Osteoblast (primary cell): ENCODE measurements around the gene METAP2. TPM values are rescaled to one million over a fixed set of nuclear protein-coding genes. Genes with fewer than 3 reads are reported as not detected.

Source experiments
- DNase-seq: peaks from one replicate; pipeline ENCODE4 v3.0.0; 2011; ENCODE audit warnings: low spot score, mixed read lengths; ENCODE audit not compliant: insufficient read length; ENCODE audit errors: missing footprints
- H2AFZ ChIP-seq: 2 replicates; pipeline ENCODE4 v1.6.0; 2011; ENCODE audit warnings: mild to moderate bottlenecking, low read length
- H3K27ac ChIP-seq: 2 replicates; pipeline ENCODE4 v1.5.1; 2011; ENCODE audit warnings: mild to moderate bottlenecking, low read depth, low read length, moderate library complexity
- H3K27me3 ChIP-seq: 2 replicates; pipeline ENCODE4 v1.6.0; 2012; ENCODE audit warnings: mild to moderate bottlenecking, control low read depth, inconsistent platforms, low read length, moderate library complexity; ENCODE audit not compliant: insufficient read depth
- H3K36me3 ChIP-seq: 2 replicates; pipeline ENCODE4 v1.5.1; 2011; ENCODE audit warnings: mild to moderate bottlenecking, low read length, control low read depth, moderate library complexity; ENCODE audit not compliant: insufficient read depth
- H3K4me1 ChIP-seq: 2 replicates; pipeline ENCODE4 v1.5.1; 2011; ENCODE audit warnings: mild to moderate bottlenecking, low read length, control low read depth, moderate library complexity; ENCODE audit not compliant: insufficient read depth
- H3K4me2 ChIP-seq: 2 replicates; pipeline ENCODE4 v1.6.0; 2011; ENCODE audit warnings: mild to moderate bottlenecking, low read length; ENCODE audit not compliant: insufficient read depth
- H3K4me3 ChIP-seq: fragments of 200-600 bp; sonication (generic); 3 replicates; pipeline ENCODE4 v1.5.1; 2012; ENCODE audit warnings: mild to moderate bottlenecking, low read length, inconsistent platforms; ENCODE audit not compliant: insufficient read depth
- H3K79me2 ChIP-seq: 2 replicates; pipeline ENCODE4 v1.6.0; 2012; ENCODE audit warnings: mild to moderate bottlenecking, low read length, control low read depth, inconsistent platforms; ENCODE audit not compliant: insufficient read depth
- H3K9me3 ChIP-seq: 2 replicates; pipeline ENCODE4 v1.5.1; 2011; ENCODE audit warnings: low read depth, low read length, control low read depth
- H4K20me1 ChIP-seq: 2 replicates; pipeline ENCODE4 v1.6.0; 2012; ENCODE audit warnings: mild to moderate bottlenecking, low read length, control low read depth; ENCODE audit not compliant: insufficient read depth
- total RNA-seq: library from RNA; depleted of rRNA; stranded (reverse); fragments of >200 nt; gene quantifications from 2 replicates; pipeline ENCODE4 v1.2.3, GENCODE V29; 2012
- TF ChIP-seq, protein P1 (sequence below): IDR thresholded peaks from 2 replicates; pipeline ENCODE4 v1.5.1; 2011; ENCODE audit warnings: mild to moderate bottlenecking, low read depth, low read length, moderate library complexity; ENCODE audit errors: extremely low read depth

METAP2 gene
- total RNA-seq, 1 donor, result 80.7 TPM

DNA sequence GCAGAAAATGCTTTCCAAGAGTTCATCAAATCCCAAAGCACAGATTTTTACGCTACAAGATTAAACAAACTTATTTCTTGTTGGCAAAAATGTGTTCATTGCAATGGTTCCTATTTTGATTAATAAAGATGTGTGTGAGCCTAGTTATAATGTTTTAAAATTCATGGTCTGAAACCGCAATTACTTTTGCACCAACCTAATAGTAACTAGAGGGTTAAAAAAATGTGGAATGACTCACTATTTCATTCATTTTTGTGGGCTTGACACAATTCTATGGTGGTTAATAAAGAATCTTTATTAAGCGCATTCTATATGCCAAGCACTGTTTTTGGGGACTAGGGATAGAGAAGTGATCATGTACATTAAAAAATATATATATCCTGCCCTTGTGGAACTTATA, 38.6 kb upstream of the METAP2 start:
- no peaks in the 10 kb centered on the region for H3K36me3 ChIP-seq
- TF ChIP-seq, protein P1, sequence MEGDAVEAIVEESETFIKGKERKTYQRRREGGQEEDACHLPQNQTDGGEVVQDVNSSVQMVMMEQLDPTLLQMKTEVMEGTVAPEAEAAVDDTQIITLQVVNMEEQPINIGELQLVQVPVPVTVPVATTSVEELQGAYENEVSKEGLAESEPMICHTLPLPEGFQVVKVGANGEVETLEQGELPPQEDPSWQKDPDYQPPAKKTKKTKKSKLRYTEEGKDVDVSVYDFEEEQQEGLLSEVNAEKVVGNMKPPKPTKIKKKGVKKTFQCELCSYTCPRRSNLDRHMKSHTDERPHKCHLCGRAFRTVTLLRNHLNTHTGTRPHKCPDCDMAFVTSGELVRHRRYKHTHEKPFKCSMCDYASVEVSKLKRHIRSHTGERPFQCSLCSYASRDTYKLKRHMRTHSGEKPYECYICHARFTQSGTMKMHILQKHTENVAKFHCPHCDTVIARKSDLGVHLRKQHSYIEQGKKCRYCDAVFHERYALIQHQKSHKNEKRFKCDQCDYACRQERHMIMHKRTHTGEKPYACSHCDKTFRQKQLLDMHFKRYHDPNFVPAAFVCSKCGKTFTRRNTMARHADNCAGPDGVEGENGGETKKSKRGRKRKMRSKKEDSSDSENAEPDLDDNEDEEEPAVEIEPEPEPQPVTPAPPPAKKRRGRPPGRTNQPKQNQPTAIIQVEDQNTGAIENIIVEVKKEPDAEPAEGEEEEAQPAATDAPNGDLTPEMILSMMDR, result no peak
- no peak overlapping the region for H3K4me3 ChIP-seq
- H3K27ac ChIP-seq, result no peak overlapping the region
- no peak for DNase-seq
- no peaks in the 10 kb centered on the region for H4K20me1 ChIP-seq
- no peaks in the 10 kb centered on the region for H3K9me3 ChIP-seq
- no peaks in the 10 kb centered on the region for H3K4me1 ChIP-seq
- no peak overlapping the region for H2AFZ ChIP-seq
- H3K79me2 ChIP-seq, result no peaks in the 10 kb centered on the region
- no peaks in the 10 kb centered on the region for H3K27me3 ChIP-seq
- H3K4me2 ChIP-seq, result no peak overlapping the region

DNA sequence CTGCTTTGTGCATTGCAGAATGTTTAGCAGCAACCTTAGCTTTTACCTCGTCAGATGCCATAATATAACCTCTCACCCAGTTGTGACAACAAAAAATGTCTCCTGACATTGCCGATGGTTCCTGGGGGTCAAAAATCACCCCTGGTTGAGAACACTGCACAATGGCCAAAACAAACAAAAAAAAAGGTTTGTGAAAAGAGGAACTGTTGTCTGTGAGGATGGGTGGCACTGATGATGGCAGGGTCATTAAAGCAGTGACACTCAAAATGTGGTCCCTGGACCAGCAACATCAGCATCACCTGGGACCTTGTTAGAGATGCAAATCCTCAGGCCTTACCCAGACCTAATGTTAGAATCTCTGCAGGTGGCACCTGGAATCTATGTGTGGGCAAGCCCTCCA, 36.4 kb upstream of the METAP2 start:
- no peak overlapping the region for H3K4me2 ChIP-seq
- no peaks in the 10 kb centered on the region for H3K36me3 ChIP-seq
- DNase-seq, result no peak
- no peaks in the 10 kb centered on the region for H3K79me2 ChIP-seq
- H3K9me3 ChIP-seq, result no peaks in the 10 kb centered on the region
- no peaks in the 10 kb centered on the region for H4K20me1 ChIP-seq
- H3K4me1 ChIP-seq, result no peaks in the 10 kb centered on the region
- TF ChIP-seq, protein P1, result no peak
- H3K4me3 ChIP-seq, result no peak overlapping the region
- H3K27ac ChIP-seq, result no peak overlapping the region
- H3K27me3 ChIP-seq, result no peaks in the 10 kb centered on the region
- H2AFZ ChIP-seq, result no peak overlapping the region

DNA sequence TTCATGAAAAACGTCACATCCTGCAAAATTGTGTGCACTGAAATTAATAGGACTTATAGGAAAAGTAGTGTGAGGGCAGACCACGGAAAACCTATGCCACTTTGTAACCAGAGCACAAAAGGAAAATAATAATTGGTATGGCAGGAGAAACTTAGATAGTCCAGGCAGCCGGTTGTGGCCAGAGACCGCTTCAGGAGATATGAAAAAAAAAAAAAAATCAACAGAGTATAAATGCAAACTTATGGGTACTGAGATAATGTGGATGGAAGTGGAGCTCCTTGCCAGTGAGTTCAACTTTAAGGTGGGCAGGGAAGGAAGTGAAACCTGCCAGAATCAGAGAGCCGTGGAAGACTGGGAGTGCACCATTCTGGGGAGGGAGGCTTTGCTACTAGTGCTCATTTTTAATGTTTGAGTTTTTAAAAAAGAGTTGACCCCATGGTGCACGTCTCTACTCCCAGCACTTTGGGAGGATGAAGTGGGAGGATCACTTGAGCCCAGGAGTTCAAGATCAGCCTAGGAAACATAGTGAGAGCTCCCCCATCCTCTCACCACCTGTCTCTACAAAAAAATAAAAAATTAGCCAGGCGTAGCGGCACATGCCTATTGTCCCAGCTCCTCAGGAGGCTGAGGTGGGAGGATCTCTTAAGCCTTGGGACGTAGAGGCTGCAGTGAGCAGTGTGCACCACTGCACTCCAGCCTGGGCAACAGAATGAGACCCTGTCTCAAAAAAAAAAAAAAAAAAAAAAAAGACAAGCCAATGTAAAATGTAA, 34.3 kb upstream of the METAP2 start:
- no peak overlapping the region for H2AFZ ChIP-seq
- H3K4me3 ChIP-seq, result no peak overlapping the region
- H4K20me1 ChIP-seq, result no peaks in the 10 kb centered on the region
- H3K4me2 ChIP-seq, result no peak overlapping the region
- no peaks in the 10 kb centered on the region for H3K79me2 ChIP-seq
- TF ChIP-seq, protein P1, result no peak
- no peaks in the 10 kb centered on the region for H3K4me1 ChIP-seq
- no peaks in the 10 kb centered on the region for H3K27me3 ChIP-seq
- DNase-seq, result no peak
- H3K9me3 ChIP-seq, result no peaks in the 10 kb centered on the region
- no peak overlapping the region for H3K27ac ChIP-seq
- H3K36me3 ChIP-seq, result no peaks in the 10 kb centered on the region

DNA sequence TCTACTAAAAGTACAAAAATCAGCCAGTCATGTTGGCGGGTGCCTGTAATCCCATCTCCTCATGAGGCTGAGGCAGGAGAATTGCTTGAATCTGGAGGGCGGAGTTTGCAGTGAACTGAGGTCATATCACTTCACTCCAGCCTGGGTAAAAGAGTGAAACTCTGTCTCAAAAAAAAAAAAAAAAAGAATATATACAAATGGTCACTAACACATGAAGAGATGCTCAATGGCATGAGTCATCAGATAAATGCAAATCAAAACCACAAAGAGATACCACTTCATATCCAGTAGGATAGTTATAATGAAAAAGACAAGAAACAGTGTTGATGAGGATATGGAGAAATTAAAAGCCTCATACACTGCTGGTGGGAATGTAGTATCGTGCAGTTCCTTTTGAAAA, 33.6 kb upstream of the METAP2 start:
- Histone ChIP-seq H3K4me3 (no peak overlapping the region), H2AFZ (no peak overlapping the region), H3K27ac (no peak overlapping the region), H3K27me3 (no peaks in the 10 kb centered on the region), H4K20me1 (no peaks in the 10 kb centered on the region), H3K79me2 (no peaks in the 10 kb centered on the region), H3K36me3 (no peaks in the 10 kb centered on the region), H3K4me2 (no peak overlapping the region), H3K4me1 (no peaks in the 10 kb centered on the region), H3K9me3 (no peaks in the 10 kb centered on the region)
- TF ChIP-seq, protein P1, result no peak
- no peak for DNase-seq
